Ascending aorta (tissue), 2 donors: ENCODE results near the gene ABCD3. TPM values are rescaled to one million over a fixed set of nuclear protein-coding genes. Genes with fewer than 3 reads are reported as not detected.

Experiments
- DNase-seq, 2 donors: peaks; one replicate each; pipeline ENCODE4 v3.0.0-alpha.2; 2019; ENCODE audit warnings: low spot score in 2 of 2
- H3K27ac ChIP-seq, 2 donors: fragments of 200-600 bp; sonication (generic); one replicate each; pipeline ENCODE4 v1.5.1; 2016 to 2017; ENCODE audit warnings: mild to moderate bottlenecking in 1 of 2
- H3K27me3 ChIP-seq: fragments of 200-600 bp; sonication (generic); one replicate; pipeline ENCODE4 v1.5.1; 2017
- H3K36me3 ChIP-seq, 2 donors: fragments of 200-600 bp; sonication (generic); one replicate each; pipeline ENCODE4 v1.5.1; 2016
- H3K4me1 ChIP-seq, 2 donors: fragments of 200-600 bp; sonication (generic); one replicate each; pipeline ENCODE4 v1.5.1; 2016 to 2017; ENCODE audit warnings: mild to moderate bottlenecking in 1 of 2
- H3K4me3 ChIP-seq, 2 donors: fragments of 200-600 bp; sonication (generic); one replicate each; pipeline ENCODE4 v1.5.1; 2016 to 2017; ENCODE audit warnings: mild to moderate bottlenecking in 1 of 2
- H3K9me3 ChIP-seq, 2 donors: fragments of 200-600 bp; sonication (generic); one replicate each; pipeline ENCODE4 v1.5.1; 2016
- intact Hi-C: fragments of 100-400 bp; cut with DNase I; formaldehyde crosslinking; loops from one replicate; pipeline ENCODE4 v1.15.1; 2023
- total RNA-seq: library from RNA; depleted of rRNA; stranded (reverse); fragments of >200 nt; gene quantifications from one replicate; pipeline ENCODE4 v1.1.0, GENCODE V29; 2016
- TF ChIP-seq, protein P1 (sequence below), 3 experiments: fragments of 200-600 bp in 2 of 3; fragments of 450-650 bp in 1 of 3; sonication (generic) in 2 of 3; IDR thresholded peaks; one replicate each; pipeline ENCODE4 v1.5.1; 2016 to 2019; ENCODE audit warnings: antibody characterized with exemption in 3 of 3, mild to moderate bottlenecking in 1 of 3, moderate library complexity in 1 of 3

The ABCD3 gene
- total RNA-seq, 1 donor from 2014 or later, result 8.8 TPM

DNA sequence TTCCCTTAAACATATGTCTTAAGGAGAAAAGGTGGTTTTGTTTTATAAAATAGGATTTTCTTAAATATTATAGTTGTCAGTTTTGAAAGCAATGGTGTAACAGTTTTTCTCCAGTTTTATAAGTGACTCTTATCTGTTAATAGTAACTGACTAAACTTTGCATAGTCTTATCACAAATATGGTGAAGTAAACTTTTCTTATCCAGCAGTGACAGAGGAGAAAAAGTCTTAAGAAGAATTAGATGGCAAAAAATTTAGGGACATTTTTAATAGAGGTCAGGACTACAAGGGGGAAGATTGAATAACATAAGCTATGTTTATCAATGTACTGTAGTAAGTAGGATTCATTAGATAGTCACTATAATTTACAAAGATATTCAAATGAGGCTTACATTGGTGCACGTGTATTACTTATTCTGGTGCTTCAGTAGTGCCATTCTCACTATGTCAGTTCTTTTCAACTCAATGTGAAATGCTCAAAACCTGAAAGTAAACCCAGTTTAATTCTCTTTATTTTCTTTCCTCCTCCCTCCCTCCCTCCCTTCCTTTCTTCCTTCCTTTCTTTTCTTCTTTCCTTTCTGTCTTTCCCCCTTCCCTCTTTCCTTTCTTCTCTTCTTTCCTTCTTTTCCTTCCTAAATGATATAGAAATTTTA lies 97.2 kb downstream of the ABCD3 start:
- TF ChIP-seq, protein P1, sequence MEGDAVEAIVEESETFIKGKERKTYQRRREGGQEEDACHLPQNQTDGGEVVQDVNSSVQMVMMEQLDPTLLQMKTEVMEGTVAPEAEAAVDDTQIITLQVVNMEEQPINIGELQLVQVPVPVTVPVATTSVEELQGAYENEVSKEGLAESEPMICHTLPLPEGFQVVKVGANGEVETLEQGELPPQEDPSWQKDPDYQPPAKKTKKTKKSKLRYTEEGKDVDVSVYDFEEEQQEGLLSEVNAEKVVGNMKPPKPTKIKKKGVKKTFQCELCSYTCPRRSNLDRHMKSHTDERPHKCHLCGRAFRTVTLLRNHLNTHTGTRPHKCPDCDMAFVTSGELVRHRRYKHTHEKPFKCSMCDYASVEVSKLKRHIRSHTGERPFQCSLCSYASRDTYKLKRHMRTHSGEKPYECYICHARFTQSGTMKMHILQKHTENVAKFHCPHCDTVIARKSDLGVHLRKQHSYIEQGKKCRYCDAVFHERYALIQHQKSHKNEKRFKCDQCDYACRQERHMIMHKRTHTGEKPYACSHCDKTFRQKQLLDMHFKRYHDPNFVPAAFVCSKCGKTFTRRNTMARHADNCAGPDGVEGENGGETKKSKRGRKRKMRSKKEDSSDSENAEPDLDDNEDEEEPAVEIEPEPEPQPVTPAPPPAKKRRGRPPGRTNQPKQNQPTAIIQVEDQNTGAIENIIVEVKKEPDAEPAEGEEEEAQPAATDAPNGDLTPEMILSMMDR (IDR thresholded peaks at IDR 0.05), result no peak
- no peak for DNase-seq
- H3K9me3 ChIP-seq, result no peaks in the 10 kb centered on the region
- no peaks in the 10 kb centered on the region for H3K4me1 ChIP-seq
- intact Hi-C loops, result loop anchor here (2.0 kb wide), 1 partner anchor 287 kb away; no protein-coding TSS in a partner anchor
- no peak overlapping the region for H3K4me3 ChIP-seq
- no peaks in the 10 kb centered on the region for H3K27me3 ChIP-seq
- H3K27ac ChIP-seq, result no peak overlapping the region
- H3K36me3 ChIP-seq, result peaks cover 0 to 7% of the 10 kb centered on the region in 2 donors

GRCh38 chr1:94519351-94519750 lies 101.2 kb downstream of the ABCD3 start:
- DNase-seq, result no peak
- Histone ChIP-seq H3K4me3 (no peak overlapping the region), H3K4me1 (no peaks in the 10 kb centered on the region), H3K27me3 (no peaks in the 10 kb centered on the region), H3K27ac (no peak overlapping the region), H3K9me3 (no peaks in the 10 kb centered on the region), H3K36me3 (peaks cover 0 to 7% of the 10 kb centered on the region in 2 donors)
- TF ChIP-seq, protein P1 (IDR thresholded peaks at IDR 0.05), result no peak
- intact Hi-C loops, result no loop called here

DNA sequence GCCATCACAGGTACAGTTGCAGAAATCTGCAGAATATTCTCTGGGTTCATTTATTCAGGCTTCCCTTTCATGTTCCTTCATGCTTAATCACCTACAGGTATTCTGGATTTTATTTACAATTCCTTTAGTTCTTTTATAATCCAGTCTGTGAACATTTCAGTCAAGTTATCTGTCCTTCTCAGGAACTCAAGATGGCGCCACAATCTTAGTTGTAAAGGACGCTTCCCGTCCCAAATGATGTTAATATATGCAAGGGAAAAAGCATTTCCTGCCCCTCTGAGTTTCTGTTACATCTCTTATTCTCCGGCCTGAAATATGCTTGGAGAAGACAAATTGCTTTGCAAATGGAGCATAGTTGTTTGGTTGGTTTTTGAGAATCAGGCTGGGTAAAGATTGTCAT lies 104.1 kb downstream of the ABCD3 start:
- Histone ChIP-seq H3K4me1 (no peaks in the 10 kb centered on the region), H3K36me3 (peaks cover 0 to 7% of the 10 kb centered on the region in 2 donors), H3K9me3 (no peaks in the 10 kb centered on the region), H3K4me3 (no peak overlapping the region), H3K27ac (no peak overlapping the region), H3K27me3 (no peaks in the 10 kb centered on the region)
- no peak for DNase-seq
- intact Hi-C loops, result loop anchor here (1.0 to 2.0 kb wide), 3 partner anchors 77 to 520 kb away; no protein-coding TSS in a partner anchor
- TF ChIP-seq, protein P1 (IDR thresholded peaks at IDR 0.05), result peak; percentile 30 to 79 (median 39)

DNA sequence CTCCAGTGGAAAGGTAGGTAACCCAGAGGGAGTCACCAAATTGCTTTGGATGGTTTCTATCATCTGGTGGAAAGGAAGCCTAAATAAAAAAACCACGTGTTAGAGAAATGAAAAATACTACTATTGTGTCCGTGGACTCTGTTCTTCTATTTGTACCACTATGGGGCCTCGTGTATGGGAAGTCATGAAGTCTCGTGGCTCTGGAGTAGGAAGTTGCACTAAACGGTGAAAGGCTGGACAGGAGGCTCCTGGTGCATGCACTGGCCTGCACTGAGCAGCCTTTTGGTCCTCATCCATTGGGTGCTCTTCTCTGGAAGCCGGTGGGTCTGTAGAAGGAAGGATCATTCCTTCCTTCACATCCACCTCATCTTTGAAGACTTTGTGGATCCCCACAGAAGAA lies 106.3 kb downstream of the ABCD3 start:
- H3K9me3 ChIP-seq, result no peaks in the 10 kb centered on the region
- no peak overlapping the region for H3K27ac ChIP-seq
- intact Hi-C loops, result loop anchor here (2.0 kb wide), 1 partner anchor 278 kb away; no protein-coding TSS in a partner anchor
- no peaks in the 10 kb centered on the region for H3K27me3 ChIP-seq
- DNase-seq, result no peak
- no peaks in the 10 kb centered on the region for H3K36me3 ChIP-seq
- TF ChIP-seq, protein P1 (IDR thresholded peaks at IDR 0.05), result no peak
- H3K4me1 ChIP-seq, result peaks cover 0 to 2% of the 10 kb centered on the region in 2 donors
- no peak overlapping the region for H3K4me3 ChIP-seq

DNA sequence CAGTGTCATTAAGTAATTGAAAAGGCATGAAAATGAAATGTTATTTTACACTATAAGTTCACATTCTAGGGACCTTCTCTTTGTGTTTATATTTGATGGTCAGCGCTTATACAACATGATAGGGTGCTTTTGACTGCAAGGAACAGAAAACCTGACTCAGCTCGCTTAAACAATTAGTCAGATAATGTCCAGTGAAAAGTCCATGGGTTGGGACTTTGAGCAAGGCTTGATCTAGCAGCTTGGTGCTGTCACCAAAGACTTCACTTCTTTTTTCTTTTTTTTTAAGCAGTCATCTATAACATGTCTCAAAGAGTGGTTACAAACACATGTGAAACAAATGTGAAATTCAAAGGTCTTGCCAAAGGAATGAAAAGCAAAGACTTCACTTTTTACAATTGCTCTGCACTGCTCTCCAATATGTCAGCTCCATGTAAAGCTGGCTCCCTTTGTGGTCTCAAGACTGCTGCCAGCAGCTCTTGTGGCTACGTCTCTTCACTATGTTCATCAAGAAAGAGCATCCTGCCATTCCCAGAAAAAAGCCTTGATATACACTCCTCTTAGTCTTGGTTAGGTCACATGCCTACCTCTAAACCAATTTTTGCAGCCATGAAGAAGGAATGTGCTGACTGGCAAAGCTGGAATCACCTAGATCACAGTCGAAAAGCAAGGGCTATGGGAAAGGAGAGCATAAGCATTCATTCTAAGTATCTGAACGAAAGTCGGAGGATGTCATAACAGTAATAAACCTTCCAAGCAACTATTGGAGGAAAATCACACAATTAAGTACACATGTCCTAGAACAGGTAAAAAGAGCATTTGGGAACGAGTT lies 108.2 kb downstream of the ABCD3 start:
- Histone ChIP-seq H3K9me3 (no peaks in the 10 kb centered on the region), H3K27ac (no peak overlapping the region), H3K27me3 (no peaks in the 10 kb centered on the region), H3K36me3 (peaks cover 2 to 10% of the 10 kb centered on the region in 2 donors), H3K4me1 (peaks cover 0 to 2% of the 10 kb centered on the region in 2 donors), H3K4me3 (no peak overlapping the region)
- intact Hi-C loops, result no loop called here
- TF ChIP-seq, protein P1 (IDR thresholded peaks at IDR 0.05), result no peak
- no peak for DNase-seq
